BLaER1 (cell line): ENCODE measurements around the gene IGSF22.

ENCODE experiments used
- H3K27ac ChIP-seq: shearing (Covaris generic); formaldehyde crosslinking; 2 replicates; pipeline ENCODE4 v1.8.1; 2022
- H3K27me3 ChIP-seq: shearing (Covaris generic); formaldehyde crosslinking; 2 replicates; pipeline ENCODE4 v1.8.1; 2022
- H3K36me3 ChIP-seq: shearing (Covaris generic); formaldehyde crosslinking; 2 replicates; pipeline ENCODE4 v1.8.1; 2022
- H3K4me1 ChIP-seq: shearing (Covaris generic); formaldehyde crosslinking; 2 replicates; pipeline ENCODE4 v1.8.1; 2022
- H3K4me2 ChIP-seq: shearing (Covaris generic); formaldehyde crosslinking; 2 replicates; pipeline ENCODE4 v1.8.1; 2022
- H3K4me3 ChIP-seq: shearing (Covaris generic); formaldehyde crosslinking; 2 replicates; pipeline ENCODE4 v1.8.1; 2022
- H3K9ac ChIP-seq: shearing (Covaris generic); formaldehyde crosslinking; 2 replicates; pipeline ENCODE4 v1.8.1; 2022
- H3K9me3 ChIP-seq: shearing (Covaris generic); formaldehyde crosslinking; 2 replicates; pipeline ENCODE4 v1.8.1; 2022
- H4K20me1 ChIP-seq: shearing (Covaris generic); formaldehyde crosslinking; 2 replicates; pipeline ENCODE4 v1.8.1; 2022
- Cebpa-rat ChIP-seq: shearing (Covaris generic); IDR thresholded peaks from 2 replicates; pipeline ENCODE4 v1.8.1; 2022

IGSF22 gene

DNA sequence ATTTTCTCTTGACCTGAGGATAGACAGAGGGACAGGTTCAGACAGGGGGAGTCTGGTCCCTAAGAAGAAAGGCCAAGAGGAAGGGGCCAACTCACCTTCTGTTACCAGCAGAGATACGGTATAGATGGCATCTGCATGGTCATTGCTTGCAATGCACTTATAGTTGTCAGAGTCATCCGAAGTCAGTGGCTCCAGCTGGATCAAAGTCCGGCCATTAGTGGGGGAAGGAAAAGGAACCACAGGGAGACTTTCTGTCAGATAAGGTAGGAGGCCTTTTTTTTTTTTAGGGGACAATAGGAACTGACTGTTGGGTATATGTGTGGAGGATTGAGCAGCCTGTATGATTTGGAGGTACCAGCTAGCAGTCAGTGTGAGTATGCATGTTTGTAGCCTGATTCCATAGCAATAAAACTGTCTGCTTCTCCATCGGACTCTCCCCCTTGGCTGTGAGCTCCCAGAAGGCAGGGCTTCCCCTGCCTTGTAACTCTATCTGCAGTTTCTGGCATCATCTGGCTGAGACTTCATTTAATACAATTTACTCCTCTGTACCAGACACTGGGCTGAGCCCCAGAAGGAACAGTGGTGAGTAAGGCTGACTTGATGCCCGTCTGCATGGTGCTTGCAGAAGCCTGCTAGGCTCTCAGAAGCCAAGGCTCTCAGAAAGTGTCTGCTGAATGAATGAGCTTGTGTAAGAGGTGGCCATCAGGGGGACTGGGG is 5.7 kb downstream of the IGSF22 start:
- Histone ChIP-seq H3K27ac (no peak overlapping the region), H3K27me3 (no peaks in the 10 kb centered on the region), H3K9me3 (no peaks in the 10 kb centered on the region), H3K4me1 (peaks cover 6% of the 10 kb centered on the region), H3K9ac (no peak overlapping the region), H3K36me3 (no peaks in the 10 kb centered on the region), H3K4me2 (peak overlapping the region; percentile 96), H4K20me1 (no peaks in the 10 kb centered on the region), H3K4me3 (no peak overlapping the region)
- no peak for TF ChIP-seq Cebpa-rat

DNA sequence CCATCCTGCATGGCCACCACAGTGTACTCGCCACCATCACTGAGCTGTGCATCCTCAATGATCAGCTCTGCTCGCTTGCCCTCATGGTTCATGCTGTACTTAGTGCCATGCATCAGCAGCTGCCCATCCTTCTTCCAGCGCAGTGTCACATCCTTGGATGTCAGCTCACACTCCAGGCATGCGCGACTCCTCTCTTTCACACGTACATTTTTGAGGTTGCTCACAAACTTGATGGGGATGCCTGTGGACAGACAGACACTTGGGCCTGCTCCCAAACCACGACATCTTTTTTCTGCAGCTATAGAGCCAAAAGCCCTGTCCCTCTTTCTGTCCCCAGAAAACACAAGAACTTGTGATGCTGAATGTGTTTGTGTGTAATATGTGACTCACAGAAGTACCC is 10.5 kb downstream of the IGSF22 start:
- H3K27me3 ChIP-seq, result no peaks in the 10 kb centered on the region
- H3K4me2 ChIP-seq, result no peak overlapping the region
- H3K4me3 ChIP-seq, result no peak overlapping the region
- no peaks in the 10 kb centered on the region for H3K36me3 ChIP-seq
- no peaks in the 10 kb centered on the region for H3K9me3 ChIP-seq
- H3K27ac ChIP-seq, result no peak overlapping the region
- H4K20me1 ChIP-seq, result no peaks in the 10 kb centered on the region
- H3K9ac ChIP-seq, result no peak overlapping the region
- H3K4me1 ChIP-seq, result no peaks in the 10 kb centered on the region
- TF ChIP-seq Cebpa-rat, result no peak

DNA sequence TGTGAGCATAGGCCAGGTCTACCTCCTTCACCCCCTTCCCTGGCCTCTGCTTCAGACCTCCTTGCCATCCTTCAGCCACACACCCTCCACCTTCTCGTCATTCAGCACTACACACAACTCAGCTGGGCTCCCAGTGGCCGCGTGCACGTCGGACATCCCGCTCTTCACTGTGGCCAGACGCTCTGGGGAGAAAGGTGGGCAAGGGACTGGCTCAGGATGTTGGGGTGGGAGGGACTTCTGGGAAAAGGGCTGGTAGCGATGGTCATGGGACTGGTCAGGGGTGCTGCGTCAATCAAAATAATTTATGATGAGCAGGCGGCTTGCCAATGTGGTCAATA is 11.6 kb downstream of the IGSF22 start:
- Histone ChIP-seq H3K9ac (no peak overlapping the region), H4K20me1 (no peaks in the 10 kb centered on the region), H3K9me3 (no peaks in the 10 kb centered on the region), H3K4me1 (no peaks in the 10 kb centered on the region), H3K4me3 (no peak overlapping the region), H3K36me3 (no peaks in the 10 kb centered on the region), H3K27me3 (no peaks in the 10 kb centered on the region), H3K27ac (no peak overlapping the region), H3K4me2 (no peak overlapping the region)
- no peak for TF ChIP-seq Cebpa-rat

DNA sequence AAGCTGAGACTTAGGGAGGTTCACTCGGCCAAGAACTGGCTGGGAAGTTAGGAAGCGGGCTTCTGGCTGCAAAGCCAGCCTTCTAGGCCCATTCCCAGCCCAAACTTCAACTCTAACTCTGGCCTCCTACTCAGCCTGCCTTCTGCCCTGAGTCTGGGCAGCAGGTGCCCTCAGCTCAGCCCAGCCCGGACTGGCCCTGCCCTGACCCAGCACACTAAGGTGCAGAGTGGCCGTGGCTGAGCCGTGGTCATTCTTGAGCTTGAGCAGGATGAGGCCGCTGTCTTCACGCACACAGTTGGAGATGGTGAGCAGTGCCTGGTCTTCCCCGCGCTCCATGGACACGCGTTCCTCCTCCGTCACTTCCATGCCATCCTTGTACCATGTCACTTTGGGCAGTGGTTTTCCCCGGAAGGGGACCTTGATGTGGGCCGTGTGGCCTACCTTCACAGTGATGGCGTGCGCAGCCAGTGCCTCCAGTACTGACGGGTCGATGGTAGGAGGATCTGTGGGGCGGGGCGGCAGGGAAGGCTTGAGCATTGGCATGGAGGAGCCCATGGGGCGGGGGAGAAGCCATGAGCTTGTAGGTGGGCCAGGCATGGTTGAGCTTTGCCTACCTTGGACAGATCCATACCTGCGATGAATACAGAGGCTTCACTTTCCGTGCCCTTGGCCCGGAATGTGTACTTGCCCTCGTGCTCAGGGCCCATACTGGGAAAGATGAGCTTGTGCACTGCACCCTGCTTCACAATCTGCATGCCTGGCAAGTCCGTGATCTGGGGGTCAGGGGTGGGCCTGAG is 12.1 kb downstream of the IGSF22 start:
- TF ChIP-seq Cebpa-rat, result no peak
- no peak overlapping the region for H3K4me2 ChIP-seq
- no peaks in the 10 kb centered on the region for H4K20me1 ChIP-seq
- no peaks in the 10 kb centered on the region for H3K27me3 ChIP-seq
- no peak overlapping the region for H3K9ac ChIP-seq
- H3K27ac ChIP-seq, result no peak overlapping the region
- H3K4me1 ChIP-seq, result no peaks in the 10 kb centered on the region
- H3K4me3 ChIP-seq, result no peak overlapping the region
- no peaks in the 10 kb centered on the region for H3K9me3 ChIP-seq
- H3K36me3 ChIP-seq, result no peaks in the 10 kb centered on the region

DNA sequence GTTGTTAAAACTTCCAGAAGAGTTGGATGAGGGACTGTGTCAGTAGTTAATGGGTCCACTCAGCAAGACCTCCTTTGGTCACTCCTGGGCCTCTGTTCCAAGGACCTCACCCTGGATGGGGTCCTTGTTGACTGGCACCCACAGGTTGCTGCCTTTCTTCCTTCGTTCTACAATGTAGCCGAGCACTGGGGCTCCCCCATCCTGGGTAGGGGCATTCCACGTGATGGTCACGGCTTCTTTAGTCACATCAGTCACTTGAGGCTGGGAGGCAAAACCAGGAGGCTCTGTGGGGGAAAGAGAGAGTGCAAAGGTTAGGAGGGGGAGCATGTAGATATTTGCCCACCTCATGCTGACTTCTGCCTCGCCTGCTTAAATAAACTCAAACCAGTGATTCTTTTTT is 15.4 kb downstream of the IGSF22 start:
- no peaks in the 10 kb centered on the region for H3K9me3 ChIP-seq
- H4K20me1 ChIP-seq, result no peaks in the 10 kb centered on the region
- H3K4me2 ChIP-seq, result no peak overlapping the region
- H3K4me3 ChIP-seq, result no peak overlapping the region
- no peak overlapping the region for H3K9ac ChIP-seq
- no peak overlapping the region for H3K27ac ChIP-seq
- no peaks in the 10 kb centered on the region for H3K36me3 ChIP-seq
- TF ChIP-seq Cebpa-rat, result no peak
- peaks cover 23% of the 10 kb centered on the region for H3K27me3 ChIP-seq
- peaks cover 12% of the 10 kb centered on the region for H3K4me1 ChIP-seq

DNA sequence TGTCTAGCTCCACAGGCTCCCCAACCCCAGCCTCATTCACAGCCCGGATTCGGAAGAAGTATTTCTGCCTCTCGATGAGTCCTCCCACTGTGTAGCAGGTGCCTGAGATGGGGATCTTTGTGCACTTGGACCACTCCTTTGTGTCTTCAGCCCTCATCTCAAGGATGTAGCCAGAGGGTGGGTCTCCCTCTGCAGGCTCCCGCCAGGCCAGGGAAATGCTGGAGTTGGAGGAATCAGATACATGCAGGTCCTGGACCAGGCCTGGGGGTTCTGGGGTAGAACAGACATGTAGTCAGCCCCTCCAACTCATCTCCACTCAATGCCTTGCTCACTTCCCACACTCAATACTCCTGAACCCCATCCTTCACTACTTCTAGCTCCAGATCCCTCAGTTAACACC is 16.6 kb downstream of the IGSF22 start:
- peaks cover 15% of the 10 kb centered on the region for H3K4me1 ChIP-seq
- H3K27me3 ChIP-seq, result peaks cover 33% of the 10 kb centered on the region
- no peak overlapping the region for H3K4me3 ChIP-seq
- H3K9me3 ChIP-seq, result no peaks in the 10 kb centered on the region
- no peak for TF ChIP-seq Cebpa-rat
- no peak overlapping the region for H3K9ac ChIP-seq
- no peaks in the 10 kb centered on the region for H4K20me1 ChIP-seq
- no peak overlapping the region for H3K27ac ChIP-seq
- H3K36me3 ChIP-seq, result no peaks in the 10 kb centered on the region
- no peak overlapping the region for H3K4me2 ChIP-seq

DNA sequence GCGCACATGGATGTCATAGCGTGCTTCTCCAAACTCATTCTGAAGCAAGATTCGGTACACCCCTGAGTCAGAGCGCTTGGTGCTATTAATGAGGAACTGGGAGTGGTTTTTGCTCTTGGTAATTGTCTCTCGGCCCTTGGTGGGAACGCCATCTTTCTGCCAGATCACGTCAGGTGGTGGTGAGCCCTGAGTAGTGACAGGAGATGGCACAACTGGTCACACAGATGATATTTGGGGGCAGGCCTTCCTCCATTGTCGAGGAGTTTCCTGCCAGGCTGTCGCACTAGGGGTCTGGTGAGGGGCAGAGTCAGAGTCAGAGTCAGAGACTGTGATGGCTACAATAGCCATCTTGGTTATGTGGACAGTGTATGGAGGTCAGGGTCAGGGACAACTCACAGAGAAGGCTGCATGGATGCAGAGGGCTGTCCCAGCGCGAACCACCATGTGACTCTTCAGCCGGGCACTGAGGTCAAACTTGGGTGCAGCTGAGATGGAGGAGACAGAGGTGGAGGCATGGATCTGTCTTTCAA is 18.1 kb downstream of the IGSF22 start:
- no peak for TF ChIP-seq Cebpa-rat
- Histone ChIP-seq H3K4me1 (peaks cover 15% of the 10 kb centered on the region), H3K4me2 (no peak overlapping the region), H3K9ac (no peak overlapping the region), H3K27me3 (peaks cover 33% of the 10 kb centered on the region), H3K27ac (no peak overlapping the region), H3K36me3 (no peaks in the 10 kb centered on the region), H4K20me1 (no peaks in the 10 kb centered on the region), H3K4me3 (no peak overlapping the region), H3K9me3 (no peaks in the 10 kb centered on the region)

DNA sequence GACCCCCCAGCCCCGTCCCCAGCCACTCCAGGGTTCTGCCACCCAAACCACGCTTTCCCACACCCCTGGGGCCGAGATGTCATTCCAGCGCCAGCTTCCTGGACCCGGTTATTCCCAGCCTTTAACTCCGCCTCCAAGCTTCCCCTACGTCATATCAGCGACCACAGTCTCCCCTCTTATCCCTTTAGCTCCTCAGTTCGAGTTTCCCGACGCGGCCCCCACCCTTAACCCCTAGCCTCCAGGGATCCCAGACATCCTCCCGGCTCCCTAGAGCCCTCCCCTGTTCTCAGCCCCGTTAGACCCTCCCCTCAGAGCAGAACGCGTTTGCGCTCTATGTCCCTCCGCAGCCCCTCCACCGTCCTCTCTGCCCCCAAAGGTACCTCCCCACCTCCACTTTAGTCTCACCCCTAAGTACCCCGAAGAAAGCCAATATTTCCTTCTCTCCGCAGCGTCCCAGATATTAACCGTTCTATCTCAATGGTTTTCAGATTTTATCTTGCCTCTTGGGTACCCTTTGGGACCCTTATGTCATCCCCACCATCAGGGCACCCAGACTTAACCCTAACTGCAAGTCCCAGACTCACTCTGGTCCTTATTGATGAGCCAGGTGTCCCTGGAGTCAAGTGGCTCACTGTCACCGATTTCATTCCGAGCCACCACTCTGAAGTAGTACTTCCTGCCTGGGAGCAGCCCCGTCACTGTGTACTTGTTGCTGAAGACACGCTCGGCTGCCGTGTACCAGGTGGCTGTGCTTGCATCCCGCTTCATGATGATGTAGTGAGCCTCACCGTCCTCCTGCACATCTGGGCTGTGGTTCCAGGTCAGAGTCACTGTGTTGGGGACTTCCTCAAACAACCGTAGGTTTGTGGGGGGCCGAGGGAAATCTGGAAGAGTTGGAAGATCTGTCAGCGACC is 19.4 kb downstream of the IGSF22 start:
- H3K27ac ChIP-seq, result no peak overlapping the region
- H3K4me3 ChIP-seq, result no peak overlapping the region; the same call in 1 of the 2 replicates
- H3K9ac ChIP-seq, result no peak overlapping the region
- H3K9me3 ChIP-seq, result no peaks in the 10 kb centered on the region
- H4K20me1 ChIP-seq, result no peaks in the 10 kb centered on the region
- H3K4me1 ChIP-seq, result peaks cover 15% of the 10 kb centered on the region
- peaks cover 33% of the 10 kb centered on the region for H3K27me3 ChIP-seq
- peaks cover 5% of the 10 kb centered on the region; the same call in 1 of the 2 replicates for H3K36me3 ChIP-seq
- TF ChIP-seq Cebpa-rat, result no peak
- peak overlapping the region; percentile 64 for H3K4me2 ChIP-seq

DNA sequence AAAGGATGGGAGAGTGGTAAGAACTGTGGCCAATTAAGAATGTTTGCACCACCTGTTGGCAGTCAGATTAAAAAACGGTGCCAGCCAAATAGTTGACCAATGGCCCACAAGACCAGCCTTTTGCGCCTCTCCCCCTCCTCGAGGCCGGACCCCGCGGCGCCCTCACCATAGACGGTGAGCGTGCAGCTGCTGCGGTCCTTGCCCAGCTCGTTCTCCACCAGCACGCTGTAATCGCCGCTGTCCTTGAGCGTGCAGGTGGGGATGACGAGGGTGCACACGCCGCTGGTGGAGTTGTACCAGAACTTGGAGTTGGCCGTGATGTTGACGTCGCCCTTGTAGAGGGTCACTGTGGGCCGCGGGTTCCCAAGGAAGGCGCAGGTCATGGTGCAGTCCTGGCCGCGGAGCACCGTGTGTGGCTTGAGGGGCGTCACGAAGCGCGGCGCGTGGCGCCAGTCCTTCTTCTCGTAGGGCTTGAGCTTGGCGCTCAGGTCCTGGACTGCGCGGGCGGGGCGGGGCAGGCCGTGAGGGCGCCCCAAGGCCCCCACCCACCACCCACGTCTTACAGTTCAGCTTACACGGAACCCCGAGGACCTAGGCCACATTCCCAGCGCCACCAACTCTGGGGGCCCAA is 20.2 kb downstream of the IGSF22 start:
- peaks cover 33% of the 10 kb centered on the region for H3K27me3 ChIP-seq
- H3K4me3 ChIP-seq, result no peak overlapping the region

More for the DNA sequence above, 20.2 kb downstream of the IGSF22 start:
- TF ChIP-seq Cebpa-rat, result no peak
- Histone ChIP-seq H3K36me3 (peaks cover 8% of the 10 kb centered on the region; the same call in 1 of the 2 replicates), H3K27ac (no peak overlapping the region), H3K9me3 (no peaks in the 10 kb centered on the region), H4K20me1 (no peaks in the 10 kb centered on the region), H3K4me1 (peaks cover 15% of the 10 kb centered on the region), H3K4me2 (peak overlapping the region; percentile 64), H3K9ac (no peak overlapping the region)
